HCT116 (cell line): Measurements from ENCODE around the gene GAL.

Source experiments
- CTCF ChIP-seq, 3 experiments: fragments of 200-600 bp in 1 of 3; sonication (generic) in 1 of 3; IDR thresholded peaks in 2 of 3; conservative IDR thresholded peaks in 1 of 3; 2 replicates each; pipeline ENCODE4 v1.5.1; 2012 to 2017; ENCODE audit warnings: low read depth in 2 of 3, low read length in 2 of 3, antibody characterized with exemption in 1 of 3, borderline replicate concordance in 1 of 3, control low read depth in 1 of 3, mild to moderate bottlenecking in 1 of 3, mixed read lengths in 1 of 3, mixed run types in 1 of 3, moderate library complexity in 1 of 3; ENCODE audit not compliant: insufficient read depth in 1 of 3
- EZH2 ChIP-seq: fragments of 200-600 bp; sonication (generic); IDR thresholded peaks from 2 replicates; pipeline ENCODE4 v1.6.1; 2017; ENCODE audit warnings: antibody characterized with exemption, mixed run types
- EZH2phosphoT487 ChIP-seq: fragments of 200-600 bp; IDR thresholded peaks from 2 replicates; pipeline ENCODE4 v1.6.1; 2018; ENCODE audit warnings: antibody characterized with exemption, borderline replicate concordance
- POLR2A ChIP-seq: IDR thresholded peaks from 2 replicates; pipeline ENCODE4 v1.7.0; 2011; ENCODE audit warnings: borderline replicate concordance; ENCODE audit not compliant: insufficient read depth, insufficient read length; ENCODE audit errors: extremely low read depth
- POLR2AphosphoS5 ChIP-seq: IDR thresholded peaks from 2 replicates; pipeline ENCODE4 v1.6.1; 2011; ENCODE audit warnings: mild to moderate bottlenecking, low read depth, low read length, moderate library complexity
- REST ChIP-seq: IDR thresholded peaks from 2 replicates; pipeline ENCODE4 v1.6.1; 2012; ENCODE audit warnings: low read depth
- SIN3A ChIP-seq: IDR thresholded peaks from 2 replicates; pipeline ENCODE4 v1.6.1; 2012; ENCODE audit warnings: low read depth
- YY1 ChIP-seq: IDR thresholded peaks from 2 replicates; pipeline ENCODE4 v1.6.1; 2011; ENCODE audit warnings: low read length, low read depth, moderate library complexity, mild to moderate bottlenecking; ENCODE audit not compliant: insufficient replicate concordance; ENCODE audit errors: extremely low read depth
- TF ChIP-seq, protein P1 (sequence below): IDR thresholded peaks from 2 replicates; pipeline ENCODE4 v1.6.1; 2012

- TF ChIP-seq SIN3A, result no peak
- TF ChIP-seq, protein P1, sequence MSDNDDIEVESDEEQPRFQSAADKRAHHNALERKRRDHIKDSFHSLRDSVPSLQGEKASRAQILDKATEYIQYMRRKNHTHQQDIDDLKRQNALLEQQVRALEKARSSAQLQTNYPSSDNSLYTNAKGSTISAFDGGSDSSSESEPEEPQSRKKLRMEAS, result no peak
- TF ChIP-seq EZH2phosphoT487, result no peak
- TF ChIP-seq CTCF (IDR thresholded peaks at IDR 0.05 in 2 of 3, conservative IDR thresholded peaks at IDR 0.05 in 1 of 3; ENCODE audit: borderline replicate concordance in 1 of 3, insufficient read depth in 1 of 3, low read depth in 2 of 3, low read length in 2 of 3), result no peak
- no peak for TF ChIP-seq POLR2AphosphoS5
- TF ChIP-seq YY1, result no peak
- TF ChIP-seq EZH2, result no peak
- TF ChIP-seq POLR2A, result no peak
- no peak for TF ChIP-seq REST
Measured at GRCh38 chr11:68714060-68714856, 29.9 kb downstream of the GAL start.
